AG08396 (cell line): Measurements from ENCODE around the gene SCRN1.
"Not testable (repeated sequence)": the region's sequence is repeated elsewhere in the genome, so short reads cannot be mapped to it uniquely, and the experiment has no call there.

Experiments
- DNase-seq: peaks from one replicate; pipeline ENCODE4 v3.0.0; 2012; ENCODE audit warnings: low spot score, mixed read lengths

Gene SCRN1

GRCh38 chr7:29968683-29969395, 20.8 kb downstream of the SCRN1 start:
- DNase-seq = peak; percentile 37

GRCh38 chr7:29965030-29965429, 24.6 kb downstream of the SCRN1 start:
- DNase-seq = no peak

- no peak for DNase-seq
These were observed 27.6 kb downstream of the SCRN1 start for GRCh38 chr7:29962035-29962434.

GRCh38 chr7:29961611-29962010, 28.0 kb downstream of the SCRN1 start:
- not testable (repeated sequence) for DNase-seq

- DNase-seq = no peak
These were observed 30.8 kb downstream of the SCRN1 start for GRCh38 chr7:29958667-29959358.

GRCh38 chr7:29957521-29958310, 31.9 kb downstream of the SCRN1 start:
- no peak for DNase-seq

- no peak for DNase-seq
These were observed 33.1 kb downstream of the SCRN1 start for GRCh38 chr7:29956487-29956836.

GRCh38 chr7:29955799-29956486, 33.7 kb downstream of the SCRN1 start:
- no peak for DNase-seq

- DNase-seq = no peak
These were observed 34.4 kb downstream of the SCRN1 start for GRCh38 chr7:29955075-29955792.

GRCh38 chr7:29953726-29954347, 35.8 kb downstream of the SCRN1 start:
- DNase-seq = no peak

GRCh38 chr7:29951206-29951605, 38.4 kb downstream of the SCRN1 start:
- DNase-seq = no peak

GRCh38 chr7:29950480-29950879, 39.1 kb downstream of the SCRN1 start:
- no peak for DNase-seq

GRCh38 chr7:29948587-29948986, 41.0 kb downstream of the SCRN1 start:
- DNase-seq = no peak

- DNase-seq = peak; percentile 22
These were observed 43.0 kb downstream of the SCRN1 start for GRCh38 chr7:29946428-29947186.

GRCh38 chr7:29945259-29945809, 44.3 kb downstream of the SCRN1 start:
- DNase-seq = no peak

GRCh38 chr7:29940199-29940598, 49.4 kb downstream of the SCRN1 start:
- DNase-seq = no peak

GRCh38 chr7:29937132-29937531, 52.5 kb downstream of the SCRN1 start:
- no peak for DNase-seq

GRCh38 chr7:29935111-29935510, 54.5 kb downstream of the SCRN1 start:
- DNase-seq = no peak

GRCh38 chr7:29929018-29929807, 60.4 kb downstream of the SCRN1 start:
- no peak for DNase-seq
